Eye (tissue), 1 donor: ENCODE measurements around the gene TRAF2.

Experiments
- DNase-seq: peaks from one replicate; pipeline ENCODE4 v3.0.0-alpha.2; 2015

Gene TRAF2

DNA sequence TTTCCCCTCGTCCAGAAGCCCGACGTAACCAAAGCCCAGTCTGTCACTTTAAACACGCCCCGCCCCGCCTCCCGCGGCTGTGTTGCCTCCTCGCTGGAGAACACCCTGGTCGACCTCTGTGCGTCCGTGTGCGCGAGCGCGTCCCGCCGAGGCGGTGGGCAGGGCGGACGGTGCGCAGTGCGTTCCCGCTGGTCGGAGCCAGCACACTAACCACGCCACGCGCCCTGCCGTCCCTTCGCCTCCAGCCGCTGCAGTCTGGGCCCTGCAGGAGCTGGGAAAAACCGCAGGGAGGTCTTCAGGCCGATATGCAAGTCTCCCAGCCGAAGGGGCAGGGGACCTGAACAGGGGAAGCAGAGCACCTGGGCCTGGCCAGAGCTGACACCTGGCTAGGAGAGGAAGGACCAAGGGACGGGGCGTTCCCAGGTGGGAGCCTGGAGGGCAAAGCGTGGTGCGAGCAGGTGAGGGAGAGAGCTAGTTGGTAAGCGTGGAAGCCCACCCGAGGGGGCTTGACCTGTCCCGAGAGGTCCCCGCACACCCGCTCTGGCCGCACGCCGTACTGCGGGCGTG is 38.4 kb upstream of the TRAF2 start:
- peak; percentile 79 for DNase-seq

DNA sequence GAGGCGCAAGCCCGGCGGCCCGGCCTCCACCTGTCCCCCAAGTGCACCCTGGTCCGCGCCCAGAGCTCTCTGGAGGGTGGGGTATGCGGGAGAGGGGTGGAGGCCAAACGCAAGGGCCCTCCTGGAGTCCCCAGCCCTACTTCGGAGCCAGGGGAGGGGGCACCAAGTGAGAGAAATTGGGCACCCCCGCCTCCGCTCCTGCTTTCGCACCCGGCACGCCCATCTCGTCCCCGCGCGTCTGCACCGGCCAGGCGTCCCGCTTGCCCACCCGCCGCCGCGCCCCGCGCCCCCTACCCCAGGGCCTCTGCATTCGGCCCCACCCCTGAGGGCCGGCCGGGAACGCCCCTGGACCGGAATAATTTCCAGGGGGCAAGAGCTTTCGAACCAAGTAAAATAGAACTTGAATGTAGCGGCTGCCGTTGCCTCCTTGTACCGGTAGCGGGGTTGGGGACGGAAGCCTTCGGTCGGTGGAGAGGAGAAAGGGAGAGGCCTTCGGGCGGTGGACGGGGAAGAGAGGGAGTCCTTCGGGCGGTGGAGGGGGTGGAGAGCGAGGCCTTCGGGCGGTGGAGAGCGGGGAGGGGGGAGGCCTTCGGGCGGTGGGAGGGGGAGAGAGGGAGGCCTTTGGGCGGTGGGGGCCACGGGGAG is 37.8 kb upstream of the TRAF2 start:
- DNase-seq = no peak

DNA sequence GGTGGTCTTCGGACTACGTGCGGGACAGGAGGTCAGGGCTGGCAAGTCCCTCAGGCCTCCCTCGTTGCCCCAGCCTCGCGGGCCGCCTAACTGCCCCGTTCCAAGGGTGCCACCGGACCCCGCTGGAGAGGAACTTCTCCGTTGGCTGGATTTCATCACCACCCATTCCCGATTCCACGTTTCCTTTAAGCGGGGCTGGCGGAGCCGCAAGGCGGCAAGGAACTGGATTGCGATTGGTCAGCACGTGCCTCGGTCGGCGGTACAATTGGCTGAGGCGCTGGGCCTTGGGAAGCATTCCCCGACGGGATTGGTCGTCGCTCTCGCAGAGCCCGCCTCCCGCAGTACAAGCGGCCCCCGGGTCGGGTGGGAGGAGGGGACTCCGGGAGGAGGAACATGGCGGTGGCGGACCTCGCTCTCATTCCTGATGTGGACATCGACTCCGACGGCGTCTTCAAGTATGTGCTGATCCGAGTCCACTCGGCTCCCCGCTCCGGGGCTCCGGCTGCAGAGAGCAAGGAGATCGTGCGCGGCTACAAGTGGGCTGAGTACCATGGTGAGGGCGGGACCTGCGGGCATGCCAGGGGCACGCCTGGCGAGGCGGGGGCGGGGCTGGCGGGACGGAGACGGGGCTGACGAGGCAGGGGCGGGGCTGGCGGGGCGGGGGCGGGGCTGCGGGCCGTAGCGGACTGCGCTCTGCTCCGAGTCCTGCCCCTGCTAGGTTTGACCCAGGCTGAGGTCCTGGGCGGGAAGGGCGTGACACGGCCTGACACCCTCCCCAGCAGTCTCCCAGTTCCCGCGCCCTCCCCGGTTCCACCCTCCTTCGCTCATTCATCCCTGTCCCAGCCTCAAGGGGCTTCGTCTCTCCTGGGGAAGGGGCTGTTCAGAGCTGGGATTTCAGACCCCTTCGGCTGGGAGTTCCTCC is 37.0 kb upstream of the TRAF2 start, which contains the start of gene PHPT1:
PHPT1 (plus strand) TSS at position 372 of the 922 bp plus-strand sequence; CDS start at position 394, 22 bp downstream.
- DNase-seq = peak; percentile 100

DNA sequence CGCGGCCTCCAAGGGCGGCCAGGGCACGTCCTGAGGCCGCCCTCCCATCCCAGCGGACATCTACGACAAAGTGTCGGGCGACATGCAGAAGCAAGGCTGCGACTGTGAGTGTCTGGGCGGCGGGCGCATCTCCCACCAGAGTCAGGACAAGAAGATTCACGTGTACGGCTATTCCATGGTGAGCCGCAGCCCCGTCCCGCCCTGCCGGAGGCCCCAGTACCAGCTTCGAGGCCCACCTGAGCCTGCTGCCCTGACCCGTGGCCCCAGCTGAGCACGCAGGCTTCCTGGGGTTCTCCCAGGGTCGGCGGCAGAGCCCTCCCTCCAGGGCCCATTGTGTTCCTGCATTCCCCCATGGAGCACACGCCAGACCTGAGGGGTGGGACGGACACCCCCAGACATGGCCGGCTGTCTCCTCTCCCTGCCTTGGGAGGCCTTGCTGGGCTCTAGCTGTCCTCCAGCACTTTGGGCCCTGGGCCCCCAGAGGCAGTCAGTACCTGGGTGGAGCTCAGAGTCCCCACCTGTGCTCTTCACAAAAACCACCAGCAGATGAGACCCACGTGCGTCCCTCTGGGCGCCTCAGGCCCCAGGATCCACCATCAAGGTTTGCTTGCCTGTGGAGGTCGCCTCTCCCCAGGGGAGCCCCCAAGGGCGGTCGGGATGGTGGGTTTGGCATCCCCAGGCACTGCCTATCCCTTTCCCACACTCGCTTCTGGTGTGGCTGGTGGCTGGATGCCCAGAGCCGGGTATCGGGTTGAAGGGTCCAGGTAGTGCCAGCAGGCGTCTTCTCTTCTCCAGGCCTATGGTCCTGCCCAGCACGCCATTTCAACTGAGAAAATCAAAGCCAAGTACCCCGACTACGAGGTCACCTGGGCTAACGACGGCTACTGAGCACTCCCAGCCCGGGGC is 36.1 kb upstream of the TRAF2 start:
- DNase-seq = no peak

DNA sequence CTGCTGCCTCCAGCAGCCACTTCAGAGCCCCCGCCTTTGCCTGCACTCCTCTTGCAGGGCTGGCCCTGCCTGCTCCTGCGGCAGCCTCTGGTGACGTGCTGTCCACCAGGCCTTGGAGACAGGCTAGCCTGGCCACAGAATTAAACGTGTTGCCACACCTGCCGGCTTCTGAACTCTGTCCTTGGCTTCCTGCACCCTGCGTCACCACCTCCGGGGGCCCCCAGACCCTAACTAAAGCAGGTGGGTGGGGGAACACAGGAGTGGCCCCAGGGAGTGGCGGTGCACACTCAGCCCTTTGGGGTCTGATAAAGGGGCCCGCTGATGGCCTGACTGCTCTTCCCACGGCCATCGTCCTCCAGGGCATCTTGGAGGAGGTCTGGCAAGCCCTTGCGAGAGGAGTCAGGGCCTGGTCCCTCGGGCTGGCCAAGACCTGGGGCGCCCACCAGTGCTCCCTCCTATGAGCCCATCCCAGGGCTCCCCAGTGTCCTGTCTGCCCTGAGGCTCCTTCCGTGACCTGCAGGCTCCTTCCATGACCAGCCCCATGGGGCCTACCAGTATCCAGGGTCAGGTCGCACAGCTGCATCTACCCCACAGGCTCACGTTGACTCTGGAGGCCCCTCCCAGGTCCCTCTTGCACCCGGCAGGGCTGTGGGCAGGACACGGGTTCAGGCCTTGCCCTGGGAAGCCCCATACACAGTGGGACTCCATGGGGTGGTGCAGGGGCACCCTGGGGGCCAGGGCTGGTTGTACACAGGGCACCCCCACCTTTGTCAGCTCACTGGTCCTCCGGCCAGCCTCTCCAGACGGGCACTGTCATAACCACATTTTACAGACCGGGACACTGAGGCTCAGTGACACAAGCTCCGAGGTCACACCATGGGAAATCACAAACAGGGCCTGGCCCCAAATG is 35.2 kb upstream of the TRAF2 start:
- DNase-seq = no peak

DNA sequence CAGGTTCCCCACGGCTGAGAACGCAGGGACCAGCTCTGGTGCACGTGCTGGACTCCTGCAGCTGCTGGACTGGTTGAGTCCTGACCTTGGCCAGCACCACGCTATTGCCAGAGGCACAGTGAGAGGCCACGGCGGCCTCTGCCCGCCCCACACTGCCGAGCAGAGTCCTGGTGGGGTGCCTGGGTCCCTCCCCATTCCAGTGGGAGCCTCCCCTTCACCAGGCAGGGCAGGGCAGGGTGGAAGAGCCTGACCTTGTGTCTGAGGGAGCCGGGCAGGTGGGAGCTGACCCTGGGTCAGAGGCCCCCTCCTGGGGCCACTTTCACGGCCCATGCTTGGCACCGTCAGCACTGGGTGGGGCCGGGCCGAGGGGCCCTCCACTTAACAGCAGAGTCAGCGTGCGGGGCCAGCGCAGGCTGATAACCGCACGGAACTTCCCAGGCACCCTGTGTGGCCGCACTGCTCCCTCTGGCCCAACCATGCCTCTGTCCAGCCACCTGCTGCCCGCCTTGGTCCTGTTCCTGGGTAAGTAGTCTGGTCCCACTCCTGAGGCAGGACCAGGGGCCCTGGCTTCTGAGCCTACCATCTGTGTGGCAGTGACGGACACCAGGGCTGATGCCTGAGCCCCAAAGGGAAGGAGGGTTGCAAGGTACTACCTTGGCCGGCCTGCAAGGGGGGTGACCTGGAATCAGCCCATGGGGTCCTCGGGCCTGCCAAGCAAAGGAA is 34.2 kb upstream of the TRAF2 start, which contains the start of gene MAMDC4:
MAMDC4 (plus strand) TSS at position 406 of the 723 bp plus-strand sequence; CDS start at position 477, 71 bp downstream.
- DNase-seq = no peak

DNA sequence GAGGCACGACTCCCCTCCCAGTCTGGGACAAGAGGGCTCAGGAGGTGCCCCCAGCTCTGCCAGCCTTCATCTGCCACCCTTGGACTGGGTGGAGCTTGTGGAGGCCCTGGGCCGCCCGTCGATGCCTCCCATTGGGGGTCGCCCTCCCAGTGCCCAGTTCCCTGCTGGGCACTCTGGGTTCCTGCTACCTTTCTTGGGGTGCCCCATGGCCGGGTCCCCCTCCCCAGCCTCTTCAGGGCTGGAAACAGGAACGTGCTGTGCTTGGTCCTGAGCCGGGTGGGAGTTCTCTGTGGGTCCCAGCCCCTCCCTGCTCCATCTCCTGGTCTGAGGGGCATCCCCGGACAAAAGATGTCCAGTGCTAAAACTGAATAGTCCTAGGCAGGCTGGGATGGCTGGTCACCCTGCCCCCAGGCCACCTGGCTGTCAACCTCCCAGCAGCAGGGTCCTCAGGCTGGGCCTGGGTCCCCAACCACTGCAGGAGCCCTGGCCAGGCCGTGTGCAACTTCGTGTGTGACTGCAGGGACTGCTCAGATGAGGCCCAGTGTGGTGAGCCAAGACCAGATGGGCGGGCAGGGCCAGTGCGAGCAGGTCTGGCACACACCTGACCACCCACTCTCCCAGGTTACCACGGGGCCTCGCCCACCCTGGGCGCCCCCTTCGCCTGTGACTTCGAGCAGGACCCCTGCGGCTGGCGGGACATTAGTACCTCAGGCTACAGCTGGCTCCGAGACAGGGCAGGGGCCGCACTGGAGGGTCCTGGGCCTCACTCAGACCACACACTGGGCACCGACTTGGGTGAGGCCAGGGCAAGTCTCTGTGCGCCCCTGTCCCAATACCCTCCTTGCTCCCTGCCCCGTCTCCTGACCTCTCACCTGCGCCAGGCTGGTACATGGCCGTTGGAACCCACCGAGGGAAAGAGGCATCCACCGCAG is 33.4 kb upstream of the TRAF2 start:
- DNase-seq = no peak

DNA sequence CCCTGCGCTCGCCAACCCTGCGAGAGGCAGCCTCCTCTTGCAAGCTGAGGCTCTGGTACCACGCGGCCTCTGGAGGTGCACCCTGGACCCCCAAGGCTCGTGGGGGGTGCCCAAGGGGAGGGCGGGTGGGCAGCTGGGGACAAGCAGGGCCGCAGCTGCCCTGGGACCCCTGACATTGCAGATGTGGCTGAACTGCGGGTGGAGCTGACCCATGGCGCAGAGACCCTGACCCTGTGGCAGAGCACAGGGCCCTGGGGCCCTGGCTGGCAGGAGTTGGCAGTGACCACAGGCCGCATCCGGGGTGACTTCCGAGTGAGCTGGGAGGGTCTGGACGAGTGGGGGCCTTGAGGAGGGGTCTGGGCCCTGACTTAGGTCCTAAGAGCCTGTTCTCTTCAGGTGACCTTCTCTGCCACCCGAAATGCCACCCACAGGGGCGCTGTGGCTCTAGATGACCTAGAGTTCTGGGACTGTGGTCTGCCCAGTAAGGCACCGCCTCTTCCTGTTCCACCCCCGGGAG is 32.7 kb upstream of the TRAF2 start:
- no peak for DNase-seq

DNA sequence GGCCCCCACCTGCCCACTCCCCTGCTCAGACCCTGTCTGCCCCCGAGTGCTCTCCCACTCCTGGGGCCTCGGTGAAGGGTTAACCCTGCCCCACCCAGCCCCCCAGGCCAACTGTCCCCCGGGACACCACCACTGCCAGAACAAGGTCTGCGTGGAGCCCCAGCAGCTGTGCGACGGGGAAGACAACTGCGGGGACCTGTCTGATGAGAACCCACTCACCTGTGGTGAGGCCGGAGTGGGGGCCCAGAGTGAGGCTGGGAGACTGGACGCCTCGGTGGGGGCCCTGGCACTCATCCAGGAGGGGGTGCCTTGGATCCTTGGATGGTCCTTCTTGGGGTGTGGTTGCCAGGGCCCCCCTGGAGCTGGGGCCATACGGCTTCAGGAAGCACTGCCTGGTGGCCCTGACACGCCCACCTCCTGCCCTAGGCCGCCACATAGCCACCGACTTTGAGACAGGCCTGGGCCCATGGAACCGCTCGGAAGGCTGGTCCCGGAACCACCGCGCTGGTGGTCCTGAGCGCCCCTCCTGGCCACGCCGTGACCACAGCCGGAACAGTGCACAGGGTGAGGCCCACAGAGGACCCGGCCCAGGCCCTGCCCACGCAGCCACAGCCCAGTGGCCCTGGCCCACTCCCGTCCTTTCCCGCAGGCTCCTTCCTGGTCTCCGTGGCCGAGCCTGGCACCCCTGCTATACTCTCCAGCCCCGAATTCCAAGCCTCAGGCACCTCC is 32.0 kb upstream of the TRAF2 start:
- no peak for DNase-seq

DNA sequence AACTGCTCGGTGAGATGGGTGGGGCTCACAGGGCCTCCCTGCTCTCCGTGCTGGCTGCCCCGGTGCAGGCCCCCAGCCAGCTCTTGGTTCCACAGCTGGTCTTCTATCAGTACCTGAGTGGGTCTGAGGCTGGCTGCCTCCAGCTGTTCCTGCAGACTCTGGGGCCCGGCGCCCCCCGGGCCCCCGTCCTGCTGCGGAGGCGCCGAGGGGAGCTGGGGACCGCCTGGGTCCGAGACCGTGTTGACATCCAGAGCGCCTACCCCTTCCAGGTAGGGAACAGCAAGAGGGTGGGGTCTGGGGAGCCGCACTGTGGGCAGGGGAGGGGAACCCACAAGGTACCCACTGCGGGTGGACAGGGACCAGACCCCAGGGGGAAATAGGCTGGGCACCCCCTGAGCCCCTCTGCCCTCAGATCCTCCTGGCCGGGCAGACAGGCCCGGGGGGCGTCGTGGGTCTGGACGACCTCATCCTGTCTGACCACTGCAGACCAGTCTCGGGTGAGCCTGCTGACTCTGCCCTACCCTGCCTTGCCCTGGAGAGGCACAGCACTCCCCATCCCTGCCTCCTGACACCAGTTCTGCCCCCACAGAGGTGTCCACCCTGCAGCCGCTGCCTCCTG is 31.4 kb upstream of the TRAF2 start:
- no peak for DNase-seq

DNA sequence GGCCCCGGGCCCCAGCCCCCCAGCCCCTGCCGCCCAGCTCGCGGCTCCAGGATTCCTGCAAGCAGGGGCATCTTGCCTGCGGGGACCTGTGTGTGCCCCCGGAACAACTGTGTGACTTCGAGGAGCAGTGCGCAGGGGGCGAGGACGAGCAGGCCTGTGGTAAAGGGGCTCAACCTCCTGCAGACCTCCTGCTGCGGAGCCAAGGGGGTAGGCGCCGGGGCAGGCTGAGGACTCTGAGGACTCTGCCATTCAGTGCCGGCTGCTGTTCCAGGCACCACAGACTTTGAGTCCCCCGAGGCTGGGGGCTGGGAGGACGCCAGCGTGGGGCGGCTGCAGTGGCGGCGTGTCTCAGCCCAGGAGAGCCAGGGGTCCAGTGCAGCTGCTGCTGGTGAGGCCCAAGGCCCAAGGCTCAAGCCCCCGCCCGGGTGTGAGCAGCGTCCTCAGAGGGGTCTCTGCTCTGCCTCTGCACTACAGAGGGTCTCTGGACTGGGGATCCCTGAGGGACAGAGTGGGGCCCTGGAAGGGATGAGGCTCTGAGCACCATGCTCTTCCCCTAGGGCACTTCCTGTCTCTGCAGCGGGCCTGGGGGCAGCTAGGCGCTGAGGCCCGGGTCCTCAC is 30.7 kb upstream of the TRAF2 start:
- no peak for DNase-seq

DNA sequence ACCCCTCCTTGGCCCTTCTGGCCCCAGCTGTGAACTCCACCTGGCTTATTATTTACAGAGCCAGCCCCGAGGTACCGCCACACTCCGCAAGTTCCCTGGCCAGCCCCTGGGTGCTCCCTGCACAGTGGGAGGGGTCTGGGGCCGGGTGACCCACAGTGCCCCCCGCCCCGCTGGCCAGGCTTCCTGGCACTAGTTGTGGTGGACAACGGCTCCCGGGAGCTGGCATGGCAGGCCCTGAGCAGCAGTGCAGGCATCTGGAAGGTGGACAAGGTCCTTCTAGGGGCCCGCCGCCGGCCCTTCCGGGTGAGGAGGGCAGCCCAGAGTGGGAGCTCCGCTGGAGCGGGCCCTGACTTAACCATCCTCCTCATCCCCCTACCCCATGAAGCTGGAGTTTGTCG is 30.2 kb upstream of the TRAF2 start:
- no peak for DNase-seq

DNA sequence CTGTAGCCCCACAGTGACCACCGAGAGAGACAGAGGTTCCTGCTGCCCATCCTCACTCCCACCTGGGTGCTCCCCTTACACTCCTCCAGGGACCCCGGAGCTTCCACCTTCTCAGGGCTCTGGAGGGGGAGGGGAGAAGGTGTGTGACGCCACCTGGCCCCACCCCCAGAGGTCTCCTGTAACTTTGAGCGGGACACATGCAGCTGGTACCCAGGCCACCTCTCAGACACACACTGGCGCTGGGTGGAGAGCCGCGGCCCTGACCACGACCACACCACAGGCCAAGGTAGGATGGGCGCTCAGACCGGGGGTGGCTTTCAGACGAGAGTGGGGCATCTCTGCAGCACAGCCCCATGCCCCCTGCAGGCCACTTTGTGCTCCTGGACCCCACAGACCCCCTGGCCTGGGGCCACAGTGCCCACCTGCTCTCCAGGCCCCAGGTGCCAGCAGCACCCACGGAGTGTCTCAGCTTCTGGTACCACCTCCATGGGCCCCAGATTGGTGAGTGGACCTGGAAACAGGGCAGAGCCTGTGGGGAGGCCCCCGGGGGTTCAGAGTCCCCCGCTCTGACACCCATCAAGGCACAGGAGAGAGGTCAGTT is 29.7 kb upstream of the TRAF2 start:
- no peak for DNase-seq

DNA sequence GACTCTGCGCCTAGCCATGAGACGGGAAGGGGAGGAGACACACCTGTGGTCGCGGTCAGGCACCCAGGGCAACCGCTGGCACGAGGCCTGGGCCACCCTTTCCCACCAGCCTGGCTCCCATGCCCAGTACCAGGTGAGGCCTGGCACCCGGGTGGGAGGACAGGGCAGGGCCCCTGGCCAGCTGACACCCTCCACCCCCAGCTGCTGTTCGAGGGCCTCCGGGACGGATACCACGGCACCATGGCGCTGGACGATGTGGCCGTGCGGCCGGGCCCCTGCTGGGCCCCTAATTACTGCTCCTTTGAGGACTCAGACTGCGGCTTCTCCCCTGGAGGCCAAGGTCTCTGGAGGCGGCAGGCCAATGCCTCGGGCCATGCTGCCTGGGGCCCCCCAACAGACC is 29.1 kb upstream of the TRAF2 start:
- DNase-seq = no peak

DNA sequence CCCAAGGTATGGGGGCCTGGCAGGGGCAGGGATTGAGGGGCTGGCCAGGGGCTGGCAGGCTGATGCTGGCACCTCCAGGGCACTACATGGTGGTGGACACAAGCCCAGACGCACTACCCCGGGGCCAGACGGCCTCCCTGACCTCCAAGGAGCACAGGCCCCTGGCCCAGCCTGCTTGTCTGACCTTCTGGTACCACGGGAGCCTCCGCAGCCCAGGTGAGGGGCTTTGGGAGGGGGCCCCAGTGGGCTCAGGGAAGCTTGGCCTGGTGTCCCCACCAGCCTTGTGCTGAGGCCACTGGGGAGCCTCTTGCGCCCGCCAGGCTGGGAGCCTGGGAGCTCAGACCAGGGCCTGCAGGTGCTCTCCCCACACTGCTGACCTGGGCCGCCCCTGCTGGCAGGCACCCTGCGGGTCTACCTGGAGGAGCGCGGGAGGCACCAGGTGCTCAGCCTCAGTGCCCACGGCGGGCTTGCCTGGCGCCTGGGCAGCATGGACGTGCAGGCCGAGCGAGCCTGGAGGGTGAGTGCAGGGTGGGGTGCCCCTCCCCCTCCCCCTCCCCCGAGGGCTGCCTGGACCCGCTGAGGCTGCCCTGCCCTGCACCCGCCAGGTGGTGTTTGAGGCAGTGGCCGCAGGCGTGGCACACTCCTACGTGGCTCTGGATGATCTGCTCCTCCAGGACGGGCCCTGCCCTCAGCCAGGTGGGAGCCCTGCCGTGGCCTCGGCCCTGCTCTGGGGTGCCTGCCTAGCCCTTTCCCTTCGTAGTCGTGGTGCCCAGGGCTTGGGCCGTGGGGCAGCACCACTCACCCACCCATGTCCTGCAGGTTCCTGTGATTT is 28.5 kb upstream of the TRAF2 start:
- DNase-seq = no peak

DNA sequence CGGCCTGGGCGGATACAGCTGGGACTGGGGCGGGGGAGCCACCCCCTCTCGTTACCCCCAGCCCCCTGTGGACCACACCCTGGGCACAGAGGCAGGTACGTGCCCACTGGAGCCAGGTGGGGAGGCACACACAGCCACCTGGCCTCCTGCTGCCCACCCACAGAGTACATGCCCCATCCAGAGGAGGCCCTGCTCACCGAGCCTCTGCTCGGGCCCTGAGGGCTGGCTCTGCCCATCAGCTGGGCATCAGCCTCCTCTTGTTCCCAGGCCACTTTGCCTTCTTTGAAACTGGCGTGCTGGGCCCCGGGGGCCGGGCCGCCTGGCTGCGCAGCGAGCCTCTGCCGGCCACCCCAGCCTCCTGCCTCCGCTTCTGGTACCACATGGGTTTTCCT is 27.9 kb upstream of the TRAF2 start:
- DNase-seq = no peak
